H1 (cell line): ENCODE results near the gene TNFSF4. TPM values are rescaled to one million over a fixed set of nuclear protein-coding genes. Genes with fewer than 3 reads are reported as not detected.

ENCODE experiments used
- BCL11A ChIP-seq, 2 experiments: IDR thresholded peaks; one replicate each; pipeline ENCODE4 v1.6.1; 2011; ENCODE audit warnings: low read depth in 2 of 2, low read length in 2 of 2, mild to moderate bottlenecking in 2 of 2
- CBX5 ChIP-seq: fragments of 300-800, 300-1000 bp; sonication (generic); IDR thresholded peaks from 2 replicates; pipeline ENCODE4 v1.7.1; 2016; ENCODE audit warnings: antibody characterized with exemption, low read length, low read depth
- CHD7 ChIP-seq: fragments of 300-600 bp; sonication (generic); IDR thresholded peaks from 2 replicates; pipeline ENCODE4 v1.7.1; 2012; ENCODE audit warnings: low read length, moderate library complexity, mild to moderate bottlenecking, inconsistent platforms; ENCODE audit not compliant: insufficient replicate concordance
- FOSL1 ChIP-seq: IDR thresholded peaks from 2 replicates; pipeline ENCODE4 v1.6.1; 2011; ENCODE audit warnings: mild to moderate bottlenecking, low read depth, low read length, moderate library complexity; ENCODE audit not compliant: insufficient read depth
- SAP30 ChIP-seq: fragments of 300-600 bp; sonication (generic); IDR thresholded peaks from 2 replicates; pipeline ENCODE4 v1.7.1; 2012; ENCODE audit warnings: low read length, moderate library complexity, mild to moderate bottlenecking, inconsistent platforms; ENCODE audit not compliant: insufficient read depth, insufficient replicate concordance
- polyA plus RNA-seq, 7 experiments: library from polyadenylated mRNA; depleted of rRNA in 3 of 7; stranded (reverse) in 5 of 7; unstranded in 2 of 7; fragments of >200 nt in 5 of 7; fragments of 200-250 nt in 2 of 7; gene quantifications; 1 replicate in 5 of 7; 2 replicates in 1 of 7; 4 replicates in 1 of 7; pipeline versions ENCODE4 v1.2.1 to v1.2.3, GENCODE V29; 2011 to 2013; ENCODE audit warnings: missing spikeins in 2 of 7, mixed read lengths in 2 of 7
- total RNA-seq: library from RNA; stranded (reverse); fragmentation: NEBNext Ultra II Directional; extraction: Animal tissue kit (Norgen Biotek cat#: 25700); gene quantifications from 2 replicates; pipeline ENCODE4 v1.2.1, GENCODE V29; 2021

The TNFSF4 gene
- total and polyA plus RNA-seq, 2 of the 8 experiments (the other 6 are each of a cell fraction or from before 2014, with no cell fraction given): 0.54 to 0.63 TPM

- TF ChIP-seq CHD7: no peak
- TF ChIP-seq SAP30: no peak
- no peak for TF ChIP-seq CBX5
- TF ChIP-seq BCL11A (IDR thresholded peaks at IDR 0.05; ENCODE audit: low read depth in 2 of 2, low read length in 2 of 2): no peak
- no peak for TF ChIP-seq FOSL1
Observed at GRCh38 chr1:173140733-173141132, 66.4 kb downstream of the TNFSF4 start (continued).
